OCI-LY1 (cell line): ENCODE data around the gene PYY.

ENCODE experiments used
- H2AFZ ChIP-seq: fragments of 200-600 bp; sonication (generic), shearing (Covaris generic); 2 replicates; pipeline ENCODE4 v1.6.0; 2014; ENCODE audit warnings: antibody characterized with exemption, mild to moderate bottlenecking, low read length
- H3F3A ChIP-seq: fragments of 200-600 bp; sonication (generic), shearing (Covaris generic); 2 replicates; pipeline ENCODE4 v1.6.0; 2014; ENCODE audit warnings: mild to moderate bottlenecking, antibody characterized with exemption, low read length, moderate library complexity; ENCODE audit not compliant: insufficient read depth
- H3K27ac ChIP-seq: fragments of 200-600 bp; sonication (generic); 2 replicates; pipeline ENCODE4 v1.5.1; 2014; ENCODE audit warnings: low read length, mixed run types, mild to moderate bottlenecking, low read depth; ENCODE audit not compliant: poor library complexity, severe bottlenecking
- H3K27me3 ChIP-seq: fragments of 200-600 bp; sonication (generic); 2 replicates; pipeline ENCODE4 v1.6.0; 2014; ENCODE audit warnings: antibody characterized with exemption, mild to moderate bottlenecking, low read length, moderate library complexity; ENCODE audit not compliant: insufficient read depth
- H3K36me3 ChIP-seq: fragments of 200-600 bp; sonication (generic); 2 replicates; pipeline ENCODE4 v1.6.1; 2014; ENCODE audit warnings: mild to moderate bottlenecking, antibody characterized with exemption, low read length, moderate library complexity, mixed read lengths; ENCODE audit not compliant: insufficient read depth
- H3K4me1 ChIP-seq: fragments of 200-600 bp; sonication (generic); 2 replicates; pipeline ENCODE4 v1.5.1; 2014; ENCODE audit warnings: mild to moderate bottlenecking, low read length, moderate library complexity; ENCODE audit not compliant: insufficient read depth, severe bottlenecking
- H3K4me2 ChIP-seq: fragments of 200-600 bp; sonication (generic), shearing (Covaris generic); 2 replicates; pipeline ENCODE4 v1.6.1; 2014; ENCODE audit warnings: low read length
- H3K4me3 ChIP-seq: fragments of 200-600 bp; sonication (generic); 2 replicates; pipeline ENCODE4 v1.5.1; 2014; ENCODE audit warnings: low read length, low read depth, mild to moderate bottlenecking, mixed read lengths; ENCODE audit not compliant: poor library complexity, severe bottlenecking
- H3K79me2 ChIP-seq: fragments of 200-600 bp; shearing (Covaris generic); 2 replicates; pipeline ENCODE4 v1.6.1; 2016; ENCODE audit warnings: mixed run types, low read length, mixed read lengths; ENCODE audit not compliant: insufficient read depth
- H3K9ac ChIP-seq: fragments of 200-600 bp; sonication (generic), shearing (Covaris generic); 2 replicates; pipeline ENCODE4 v1.6.1; 2014; ENCODE audit warnings: mild to moderate bottlenecking, low read length, mixed read lengths
- H3K9me2 ChIP-seq: fragments of 200-600 bp; sonication (generic), shearing (Covaris generic); 2 replicates; pipeline ENCODE4 v1.6.1; 2014; ENCODE audit warnings: low read depth, mild to moderate bottlenecking, low read length, mixed read lengths
- H3K9me3 ChIP-seq: fragments of 200-600 bp; shearing (Covaris generic); 2 replicates; pipeline ENCODE4 v1.6.1; 2014; ENCODE audit warnings: low read length, mixed read lengths
- H4K20me1 ChIP-seq: fragments of 200-600 bp; sonication (generic), shearing (Covaris generic); 2 replicates; pipeline ENCODE4 v1.6.0; 2016; ENCODE audit warnings: mild to moderate bottlenecking, low read length; ENCODE audit not compliant: insufficient read depth
- EZH2 ChIP-seq: fragments of 200-600 bp; sonication (generic), shearing (Covaris generic); IDR thresholded peaks from 2 replicates; pipeline ENCODE4 v1.8.0; 2017; ENCODE audit warnings: borderline replicate concordance, mixed run types, mild to moderate bottlenecking, antibody characterized with exemption, low read length, moderate library complexity, mixed read lengths
- TF ChIP-seq, protein P1 (sequence below): fragments of 200-600 bp; sonication (generic), shearing (Covaris generic); IDR thresholded peaks from 2 replicates; pipeline ENCODE4 v1.5.1; 2017; ENCODE audit warnings: mild to moderate bottlenecking, antibody characterized with exemption, low read length, moderate library complexity, mixed read lengths

PYY gene

DNA sequence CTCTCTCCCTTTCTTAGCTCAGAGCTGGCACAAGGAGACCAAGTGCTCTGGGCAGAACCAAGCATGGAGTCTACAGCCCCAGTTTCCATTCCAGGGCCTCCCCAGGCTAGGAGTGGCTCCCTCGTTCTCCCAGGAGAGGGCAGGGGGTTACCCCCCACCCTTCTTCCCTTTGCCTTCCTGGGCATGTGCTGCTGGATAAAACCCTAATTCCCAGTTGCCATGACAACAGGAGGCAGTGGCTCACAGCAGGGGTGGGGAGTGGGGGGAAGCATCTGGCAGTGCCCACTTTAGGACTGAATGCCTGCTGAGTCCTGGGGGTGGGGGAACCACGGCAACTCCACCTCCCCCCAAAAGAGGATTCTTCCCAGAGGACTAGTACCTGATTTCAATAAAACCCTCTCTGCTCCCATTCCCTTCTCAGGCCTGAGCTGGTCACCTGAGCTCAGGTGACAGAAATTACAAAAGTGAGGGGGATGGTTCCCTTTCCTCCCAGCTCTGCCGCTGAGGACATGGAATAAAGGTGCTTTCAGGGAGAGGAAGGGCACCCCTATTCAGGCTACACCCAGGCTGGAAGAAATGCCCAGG is 48.2 kb downstream of the PYY start:
- Histone ChIP-seq H3K9ac (no peak overlapping the region), H3F3A (no peaks in the 10 kb centered on the region), H3K4me3 (no peak overlapping the region), H3K9me3 (no peaks in the 10 kb centered on the region), H3K79me2 (no peaks in the 10 kb centered on the region), H3K4me1 (peaks cover 13% of the 10 kb centered on the region), H4K20me1 (no peaks in the 10 kb centered on the region), H3K9me2 (no peaks in the 10 kb centered on the region), H3K4me2 (no peak overlapping the region), H2AFZ (no peak overlapping the region), H3K27ac (no peak overlapping the region), H3K27me3 (peaks cover 6% of the 10 kb centered on the region), H3K36me3 (no peaks in the 10 kb centered on the region)
- TF ChIP-seq, protein P1, sequence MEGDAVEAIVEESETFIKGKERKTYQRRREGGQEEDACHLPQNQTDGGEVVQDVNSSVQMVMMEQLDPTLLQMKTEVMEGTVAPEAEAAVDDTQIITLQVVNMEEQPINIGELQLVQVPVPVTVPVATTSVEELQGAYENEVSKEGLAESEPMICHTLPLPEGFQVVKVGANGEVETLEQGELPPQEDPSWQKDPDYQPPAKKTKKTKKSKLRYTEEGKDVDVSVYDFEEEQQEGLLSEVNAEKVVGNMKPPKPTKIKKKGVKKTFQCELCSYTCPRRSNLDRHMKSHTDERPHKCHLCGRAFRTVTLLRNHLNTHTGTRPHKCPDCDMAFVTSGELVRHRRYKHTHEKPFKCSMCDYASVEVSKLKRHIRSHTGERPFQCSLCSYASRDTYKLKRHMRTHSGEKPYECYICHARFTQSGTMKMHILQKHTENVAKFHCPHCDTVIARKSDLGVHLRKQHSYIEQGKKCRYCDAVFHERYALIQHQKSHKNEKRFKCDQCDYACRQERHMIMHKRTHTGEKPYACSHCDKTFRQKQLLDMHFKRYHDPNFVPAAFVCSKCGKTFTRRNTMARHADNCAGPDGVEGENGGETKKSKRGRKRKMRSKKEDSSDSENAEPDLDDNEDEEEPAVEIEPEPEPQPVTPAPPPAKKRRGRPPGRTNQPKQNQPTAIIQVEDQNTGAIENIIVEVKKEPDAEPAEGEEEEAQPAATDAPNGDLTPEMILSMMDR: no peak
- no peak for TF ChIP-seq EZH2
